HEK293T (cell line): ENCODE results near the gene AMFR.

Experiments used
- CTCF ChIA-PET: fragments of 350-600 bp; formaldehyde crosslinking; extraction: SDS; loops from one replicate; lab custom pipeline; 2021; ENCODE audit warnings: antibody characterized with exemption, inconsistent platforms; lab: Yijun Ruan, JAX
- POLR2A ChIA-PET: fragments of 350-600 bp; formaldehyde crosslinking; extraction: SDS; loops from one replicate; lab custom pipeline; 2020; ENCODE audit warnings: antibody characterized with exemption, inconsistent platforms; lab: Yijun Ruan, JAX
- DNase-seq: peaks from one replicate; pipeline ENCODE4 v3.0.0; 2012; ENCODE audit warnings: mixed read lengths; ENCODE audit errors: extremely low spot score
- ARNT ChIP-seq: fragments of 450-650 bp; IDR thresholded peaks from 2 replicates; pipeline ENCODE4 v1.6.1; 2017; ENCODE audit warnings: mild to moderate bottlenecking
- BHLHE40 ChIP-seq: fragments of 450-650 bp; IDR thresholded peaks from 2 replicates; pipeline ENCODE4 v1.6.1; 2016; ENCODE audit warnings: mild to moderate bottlenecking, moderate library complexity, borderline replicate concordance
- CTBP1 ChIP-seq: fragments of 450-650 bp; IDR thresholded peaks from 2 replicates; pipeline ENCODE4 v1.6.1; 2016; ENCODE audit warnings: borderline replicate concordance
- ELF4 ChIP-seq: fragments of 450-650 bp; IDR thresholded peaks from 2 replicates; pipeline ENCODE4 v1.6.1; 2017; ENCODE audit warnings: antibody characterized with exemption
- FOXA1 ChIP-seq: fragments of 450-650 bp; IDR thresholded peaks from 2 replicates; pipeline ENCODE4 v1.6.1; 2016; ENCODE audit warnings: mild to moderate bottlenecking
- FOXK2 ChIP-seq: fragments of 450-650 bp; IDR thresholded peaks from 2 replicates; pipeline ENCODE4 v1.6.1; 2016; ENCODE audit warnings: mild to moderate bottlenecking
- FOXM1 ChIP-seq: fragments of 450-650 bp; IDR thresholded peaks from 2 replicates; pipeline ENCODE4 v1.6.1; 2017; ENCODE audit warnings: mild to moderate bottlenecking, borderline replicate concordance
- HDGF ChIP-seq: fragments of 450-650 bp; IDR thresholded peaks from 2 replicates; pipeline ENCODE4 v1.6.1; 2017; ENCODE audit warnings: antibody characterized with exemption, borderline replicate concordance
- L3MBTL2 ChIP-seq: fragments of 450-650 bp; conservative IDR thresholded peaks from 2 replicates; pipeline ENCODE4 v1.6.1; 2016; ENCODE audit warnings: mild to moderate bottlenecking
- LEF1 ChIP-seq: fragments of 450-650 bp; IDR thresholded peaks from 2 replicates; pipeline ENCODE4 v1.6.1; 2017; ENCODE audit warnings: mild to moderate bottlenecking, borderline replicate concordance
- NFRKB ChIP-seq: fragments of 450-650 bp; IDR thresholded peaks from 2 replicates; pipeline ENCODE4 v1.6.1; 2016; ENCODE audit warnings: mild to moderate bottlenecking, moderate library complexity
- SP1 ChIP-seq: fragments of 450-650 bp; IDR thresholded peaks from 2 replicates; pipeline ENCODE4 v1.6.1; 2017
- SUZ12 ChIP-seq: fragments of 450-650 bp; IDR thresholded peaks from 2 replicates; pipeline ENCODE4 v1.6.1; 2016; ENCODE audit warnings: mild to moderate bottlenecking
- TARDBP ChIP-seq: fragments of 450-650 bp; IDR thresholded peaks from 2 replicates; pipeline ENCODE4 v1.6.1; 2016
- ZNF384 ChIP-seq: fragments of 450-650 bp; IDR thresholded peaks from 2 replicates; pipeline ENCODE4 v1.6.1; 2016
- TF ChIP-seq, protein P1 (sequence below): fragments of 450-650 bp; IDR thresholded peaks from 2 replicates; pipeline ENCODE4 v1.6.1; 2016

Gene AMFR

DNA sequence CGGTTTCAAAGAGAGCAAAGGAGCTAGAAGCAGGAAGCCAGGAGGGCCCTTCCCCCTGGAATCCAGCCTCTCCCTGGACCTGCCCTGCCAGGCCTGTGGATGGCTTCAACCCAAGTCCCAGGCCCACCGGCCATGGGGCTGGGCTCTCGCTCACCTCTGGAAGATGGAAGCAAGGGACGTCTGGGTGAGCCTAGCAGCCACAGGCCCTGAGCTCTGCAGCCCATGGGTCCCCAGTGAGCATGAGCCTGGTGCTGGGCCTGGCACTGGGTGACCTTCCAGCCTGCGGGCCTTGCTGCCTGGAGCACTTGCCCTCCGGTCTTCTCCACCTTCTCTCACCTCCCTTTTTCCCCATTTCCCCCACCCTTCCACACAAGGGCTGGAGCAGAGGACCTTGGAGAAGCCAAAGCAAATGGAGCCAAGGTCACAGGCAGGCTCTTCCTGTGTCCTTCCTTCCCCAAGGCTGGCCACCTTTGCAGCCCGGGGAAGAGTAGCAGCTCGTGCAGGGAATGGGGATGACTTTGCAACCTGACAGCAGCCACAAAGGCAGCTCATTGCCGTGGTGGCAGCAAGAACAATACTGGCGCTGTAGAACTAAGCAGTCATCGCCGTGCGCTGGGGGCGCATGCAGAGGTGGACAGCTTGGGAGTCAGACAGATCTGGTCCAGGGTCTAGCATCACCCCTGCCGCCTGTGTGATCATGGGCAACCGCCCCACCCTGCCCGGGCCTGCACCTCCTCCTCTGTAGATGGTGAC lies 86.6 kb downstream of the AMFR start:
- TF ChIP-seq FOXM1, result no peak
- no peak for TF ChIP-seq ELF4
- no peak for TF ChIP-seq SUZ12
- TF ChIP-seq NFRKB, result no peak
- no peak for TF ChIP-seq LEF1
- TF ChIP-seq TARDBP, result no peak
- TF ChIP-seq SP1, result no peak
- TF ChIP-seq, protein P1, sequence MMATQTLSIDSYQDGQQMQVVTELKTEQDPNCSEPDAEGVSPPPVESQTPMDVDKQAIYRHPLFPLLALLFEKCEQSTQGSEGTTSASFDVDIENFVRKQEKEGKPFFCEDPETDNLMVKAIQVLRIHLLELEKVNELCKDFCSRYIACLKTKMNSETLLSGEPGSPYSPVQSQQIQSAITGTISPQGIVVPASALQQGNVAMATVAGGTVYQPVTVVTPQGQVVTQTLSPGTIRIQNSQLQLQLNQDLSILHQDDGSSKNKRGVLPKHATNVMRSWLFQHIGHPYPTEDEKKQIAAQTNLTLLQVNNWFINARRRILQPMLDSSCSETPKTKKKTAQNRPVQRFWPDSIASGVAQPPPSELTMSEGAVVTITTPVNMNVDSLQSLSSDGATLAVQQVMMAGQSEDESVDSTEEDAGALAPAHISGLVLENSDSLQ, result no peak
- no peak for TF ChIP-seq ARNT
- TF ChIP-seq L3MBTL2, result no peak
- no peak for TF ChIP-seq FOXK2
- TF ChIP-seq BHLHE40, result no peak
- no peak for TF ChIP-seq FOXA1
- no peak for TF ChIP-seq HDGF
- CTCF ChIA-PET, result interaction anchor here (1.4 kb wide), 1 partner anchor 18 kb away, joined by 5 read pairs; no protein-coding TSS in a partner anchor
- POLR2A ChIA-PET, result no interaction called here
- DNase-seq, result no peak

GRCh38 chr16:56337858-56338325 lies 87.5 kb downstream of the AMFR start:
- ChIA-PET CTCF (no interaction called here), POLR2A (no interaction called here)
- DNase-seq, result no peak
- TF ChIP-seq FOXM1 (no peak), LEF1 (no peak), TARDBP (no peak), SUZ12 (no peak), FOXK2 (no peak), ZNF384 (no peak), ARNT (no peak), SP1 (no peak), BHLHE40 (no peak), L3MBTL2 (no peak), HDGF (no peak), CTBP1 (no peak), FOXA1 (no peak)
- TF ChIP-seq, protein P1, result no peak

- no peak for DNase-seq
- ChIA-PET POLR2A (no interaction called here), CTCF (no interaction called here)
- no peak for TF ChIP-seq SP1
- TF ChIP-seq L3MBTL2, result no peak
- TF ChIP-seq NFRKB, result no peak
- TF ChIP-seq ARNT, result no peak
- TF ChIP-seq, protein P1, result no peak
- no peak for TF ChIP-seq FOXA1
- no peak for TF ChIP-seq ELF4
- no peak for TF ChIP-seq LEF1
Measured at GRCh38 chr16:56337131-56337857, 88.1 kb downstream of the AMFR start.

DNA sequence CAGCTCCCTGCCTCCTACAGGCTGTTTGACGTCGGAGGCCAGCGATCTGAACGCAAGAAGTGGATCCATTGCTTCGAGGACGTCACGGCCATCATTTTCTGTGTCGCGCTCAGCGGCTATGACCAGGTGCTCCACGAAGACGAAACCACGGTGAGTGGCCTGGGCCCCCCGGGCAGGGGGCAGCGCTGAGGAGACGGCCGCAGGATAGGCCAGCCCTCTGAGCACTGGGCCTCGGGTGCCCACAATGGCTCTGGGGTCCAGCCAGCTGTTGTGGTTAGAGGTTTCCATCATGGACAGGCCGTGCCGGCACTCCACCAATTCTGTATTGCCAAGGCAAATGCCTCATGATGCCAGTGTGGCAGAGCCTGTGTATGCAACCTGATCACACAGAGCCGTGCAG lies 88.6 kb downstream of the AMFR start:
- POLR2A ChIA-PET, result no interaction called here
- no peak for DNase-seq
- CTCF ChIA-PET, result no interaction called here
- TF ChIP-seq BHLHE40 (no peak), SUZ12 (no peak), CTBP1 (no peak), FOXM1 (no peak), SP1 (no peak), ZNF384 (no peak), ARNT (no peak)
- TF ChIP-seq, protein P1, result no peak

DNA sequence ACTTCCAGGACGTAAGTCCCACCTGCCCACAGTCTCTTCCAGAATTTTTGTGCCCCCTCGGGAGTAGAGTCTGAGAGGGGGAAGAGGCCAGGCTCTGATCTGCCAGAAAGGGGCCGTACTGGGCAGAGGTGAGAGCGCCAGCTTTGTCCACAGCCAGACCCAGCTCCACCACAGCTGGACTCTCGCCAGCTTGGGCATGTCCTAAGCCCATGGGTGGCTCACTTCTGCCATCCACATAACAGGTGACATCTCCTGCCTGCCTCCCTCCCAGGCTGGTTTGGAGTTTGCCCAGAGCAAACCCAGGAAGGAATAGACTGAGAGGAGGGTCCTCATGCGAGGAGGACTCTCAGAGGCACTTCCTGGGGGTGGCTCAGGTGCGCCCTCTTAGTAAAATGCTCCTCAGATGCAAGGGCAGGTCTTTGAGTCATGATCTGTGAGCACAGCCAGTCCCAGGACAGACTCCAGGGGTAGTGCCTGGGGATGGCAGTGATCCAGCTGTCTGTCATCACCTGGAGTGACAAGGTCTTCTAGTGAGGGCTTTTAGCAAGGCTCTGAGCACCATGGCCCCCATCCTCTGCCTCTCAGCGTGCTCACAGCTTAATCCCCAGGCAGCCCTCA lies 89.2 kb downstream of the AMFR start:
- DNase-seq, result no peak
- TF ChIP-seq FOXA1 (no peak), FOXM1 (no peak), ELF4 (no peak), ZNF384 (no peak), HDGF (no peak), BHLHE40 (no peak), L3MBTL2 (no peak), SUZ12 (no peak), LEF1 (no peak), CTBP1 (no peak), FOXK2 (no peak)
- TF ChIP-seq, protein P1, result no peak
- ChIA-PET POLR2A (no interaction called here), CTCF (no interaction called here)
